MM.1S (cell line): ENCODE results near the gene XRCC4.

ENCODE experiments used
- DNase-seq: peaks from one replicate; pipeline ENCODE4 v3.0.0-alpha.2; 2015
- H2AFZ ChIP-seq: fragments of 300-600 bp; sonication (generic); 2 replicates; pipeline ENCODE4 v1.6.0; 2016; ENCODE audit warnings: antibody characterized with exemption, low read length
- H3F3A ChIP-seq: fragments of 300-600 bp; sonication (generic); 2 replicates; pipeline ENCODE4 v1.6.1; 2016; ENCODE audit warnings: mild to moderate bottlenecking, antibody characterized with exemption, low read length, moderate library complexity, mixed read lengths; ENCODE audit not compliant: insufficient read depth
- H3K27ac ChIP-seq: fragments of 300-600 bp; sonication (generic); 2 replicates; pipeline ENCODE4 v1.5.1; 2016; ENCODE audit warnings: mild to moderate bottlenecking, low read length
- H3K27me3 ChIP-seq: fragments of 300-600 bp; sonication (generic); replicated peaks from 2 replicates; pipeline ENCODE4 v1.6.0; 2016; ENCODE audit warnings: low read length; ENCODE audit not compliant: insufficient read depth
- H3K36me3 ChIP-seq: fragments of 300-600 bp; sonication (generic); replicated peaks from 2 replicates; pipeline ENCODE4 v1.6.1; 2016; ENCODE audit warnings: mild to moderate bottlenecking, low read length, mixed read lengths; ENCODE audit not compliant: insufficient read depth
- H3K4me1 ChIP-seq: fragments of 300-600 bp; sonication (generic); 2 replicates; pipeline ENCODE4 v1.6.1; 2016; ENCODE audit warnings: low read length, mixed read lengths
- H3K4me2 ChIP-seq: fragments of 300-600 bp; sonication (generic); 2 replicates; pipeline ENCODE4 v1.6.0; 2016; ENCODE audit warnings: low read depth, low read length
- H3K4me3 ChIP-seq: fragments of 300-600 bp; sonication (generic); 2 replicates; pipeline ENCODE4 v1.5.1; 2016; ENCODE audit warnings: low read length, mixed read lengths
- H3K79me2 ChIP-seq: fragments of 300-600 bp; sonication (generic); 2 replicates; pipeline ENCODE4 v1.6.1; 2016; ENCODE audit warnings: mixed run types, low read length, mixed read lengths
- H3K9ac ChIP-seq: fragments of 300-600 bp; sonication (generic); 2 replicates; pipeline ENCODE4 v1.6.1; 2016; ENCODE audit warnings: low read length, mixed read lengths
- H3K9me2 ChIP-seq: fragments of 300-600 bp; sonication (generic); replicated peaks from 2 replicates; pipeline ENCODE4 v1.6.1; 2016; ENCODE audit warnings: mild to moderate bottlenecking, low read length, mixed read lengths; ENCODE audit not compliant: insufficient read depth
- H3K9me3 ChIP-seq: fragments of 300-600 bp; sonication (generic); replicated peaks from 2 replicates; pipeline ENCODE4 v1.6.1; 2016; ENCODE audit warnings: mild to moderate bottlenecking, low read length, mixed read lengths; ENCODE audit not compliant: insufficient read depth
- H4K20me1 ChIP-seq: fragments of 300-600 bp; sonication (generic); 2 replicates; pipeline ENCODE4 v1.6.1; 2016; ENCODE audit warnings: mild to moderate bottlenecking, low read length, moderate library complexity, mixed read lengths; ENCODE audit not compliant: insufficient read depth
- CTCF ChIP-seq: fragments of 300-600 bp; sonication (generic); IDR thresholded peaks from 2 replicates; pipeline ENCODE4 v1.5.1; 2016; ENCODE audit warnings: antibody characterized with exemption, low read length, mixed read lengths
- EZH2 ChIP-seq: fragments of 300-600 bp; sonication (generic); optimal IDR thresholded peaks from 2 replicates; pipeline ENCODE3; 2017; ENCODE audit warnings: low read depth, mild to moderate bottlenecking, antibody characterized with exemption, low read length, mixed read lengths
- EZH2phosphoT487 ChIP-seq: fragments of 300-600 bp; sonication (generic); IDR thresholded peaks from 2 replicates; pipeline ENCODE4 v1.6.1; 2018; ENCODE audit warnings: antibody characterized with exemption, low read length

Gene XRCC4

DNA sequence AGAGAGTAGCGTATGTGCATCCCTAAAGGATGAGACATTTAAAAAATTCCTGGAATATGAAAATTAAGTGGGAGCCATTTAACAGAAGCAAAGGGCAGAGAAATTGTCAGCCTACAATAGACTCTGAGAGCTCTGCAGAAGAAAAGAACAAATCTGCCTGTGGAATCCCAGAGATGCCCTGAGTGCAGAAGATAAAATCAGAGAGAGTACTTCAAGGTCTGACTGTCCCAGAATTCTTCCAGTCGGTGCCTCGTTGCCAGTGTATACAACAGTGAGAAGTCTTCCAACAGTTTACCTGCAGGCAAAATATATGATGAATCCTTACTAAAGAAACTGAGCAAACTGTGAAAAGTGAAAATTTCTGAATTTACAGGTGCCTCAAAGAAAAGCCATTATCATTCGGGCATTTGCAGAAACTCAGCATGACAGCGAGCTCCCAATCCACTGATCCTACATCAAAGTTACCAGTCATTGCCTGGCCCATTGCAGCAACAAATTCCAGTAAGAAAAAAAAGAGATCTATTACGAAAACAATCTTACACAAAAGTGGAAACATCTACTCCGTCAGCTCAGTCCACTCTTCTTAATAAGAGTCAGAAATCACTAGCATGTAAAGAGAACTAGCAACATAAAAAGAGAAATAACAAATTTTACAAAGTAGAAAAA, 301.4 kb downstream of the XRCC4 start:
- Histone ChIP-seq H3F3A (no peaks in the 10 kb centered on the region), H3K9me2 (no peaks in the 10 kb centered on the region), H2AFZ (no peak overlapping the region), H4K20me1 (no peaks in the 10 kb centered on the region), H3K27ac (no peak overlapping the region), H3K4me3 (no peak overlapping the region), H3K4me2 (no peak overlapping the region), H3K36me3 (no peaks in the 10 kb centered on the region), H3K9me3 (no peaks in the 10 kb centered on the region), H3K9ac (no peak overlapping the region), H3K79me2 (no peaks in the 10 kb centered on the region), H3K27me3 (no peaks in the 10 kb centered on the region), H3K4me1 (no peaks in the 10 kb centered on the region)
- TF ChIP-seq EZH2 (no peak), EZH2phosphoT487 (no peak), CTCF (no peak)
- DNase-seq: no peak

- no peaks in the 10 kb centered on the region for H3K36me3 ChIP-seq
- no peaks in the 10 kb centered on the region for H3K9me2 ChIP-seq
- H2AFZ ChIP-seq: no peak overlapping the region
- no peaks in the 10 kb centered on the region for H3K9me3 ChIP-seq
- no peaks in the 10 kb centered on the region for H3K27me3 ChIP-seq
- DNase-seq: no peak
- no peak overlapping the region for H3K4me3 ChIP-seq
- no peak overlapping the region for H3K4me2 ChIP-seq
- H3K27ac ChIP-seq: no peak overlapping the region
- no peaks in the 10 kb centered on the region for H3K79me2 ChIP-seq
- H3K9ac ChIP-seq: no peak overlapping the region
- no peaks in the 10 kb centered on the region for H3F3A ChIP-seq
- peak; percentile 12; the same call in 1 of the 2 replicates for TF ChIP-seq CTCF
- no peak for TF ChIP-seq EZH2phosphoT487
- no peak for TF ChIP-seq EZH2
- no peaks in the 10 kb centered on the region for H3K4me1 ChIP-seq
- no peaks in the 10 kb centered on the region for H4K20me1 ChIP-seq
Measured at GRCh38 chr5:83385812-83386211, 308.5 kb downstream of the XRCC4 start.

DNA sequence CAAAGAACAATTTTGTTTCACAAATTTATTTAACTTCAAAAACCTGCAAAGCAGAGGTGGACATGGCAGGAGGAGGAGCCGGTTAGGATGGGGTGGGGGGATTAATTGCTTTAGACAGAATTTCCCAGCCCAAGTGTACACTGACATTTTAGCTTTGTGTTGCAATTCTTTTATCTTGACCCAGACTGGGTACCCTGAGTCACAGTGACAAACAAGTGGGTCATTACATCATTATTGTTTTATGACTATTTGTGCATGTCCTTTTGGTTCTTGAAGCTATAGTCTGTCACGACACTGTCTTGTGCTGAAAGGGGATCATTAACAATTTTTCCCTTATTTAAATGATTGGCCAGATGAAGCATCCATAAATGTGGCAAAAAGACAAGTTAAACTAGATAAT, 309.7 kb downstream of the XRCC4 start:
- H3K27ac ChIP-seq: no peak overlapping the region
- H3K9me2 ChIP-seq: no peaks in the 10 kb centered on the region
- no peaks in the 10 kb centered on the region for H3K9me3 ChIP-seq
- no peak for DNase-seq
- no peaks in the 10 kb centered on the region for H3K4me1 ChIP-seq
- H2AFZ ChIP-seq: no peak overlapping the region
- no peak overlapping the region for H3K9ac ChIP-seq
- H3F3A ChIP-seq: no peaks in the 10 kb centered on the region
- no peaks in the 10 kb centered on the region for H4K20me1 ChIP-seq
- no peak overlapping the region for H3K4me2 ChIP-seq
- no peaks in the 10 kb centered on the region for H3K27me3 ChIP-seq
- H3K36me3 ChIP-seq: no peaks in the 10 kb centered on the region
- H3K79me2 ChIP-seq: no peaks in the 10 kb centered on the region
- H3K4me3 ChIP-seq: no peak overlapping the region
- TF ChIP-seq EZH2 (no peak), EZH2phosphoT487 (no peak), CTCF (no peak)
